ENCODE results near the gene USP21.

DNA sequence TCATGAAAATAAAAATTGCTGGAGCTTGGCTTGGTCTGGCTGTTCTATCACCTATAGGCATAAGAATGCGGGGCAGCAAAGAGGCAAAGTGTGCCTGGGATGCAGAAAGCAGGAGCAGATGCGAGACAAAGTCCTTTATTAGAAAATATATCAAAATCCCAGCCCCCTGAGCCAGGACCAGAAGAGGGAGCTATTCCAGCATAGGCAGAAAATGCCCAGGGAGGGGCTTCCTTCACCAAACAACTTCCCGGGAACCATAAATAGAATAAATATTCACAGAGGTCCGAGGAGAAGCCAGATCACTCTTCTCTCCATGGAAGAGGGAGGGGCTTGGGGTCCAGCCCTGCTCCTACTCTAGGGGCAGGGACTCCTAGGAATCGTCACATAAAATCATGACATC, 11.9 kb downstream of the USP21 start:
- no peak for TF ChIP-seq EP300 (IDR thresholded peaks at IDR 0.05; ENCODE audit: borderline replicate concordance)
- TF ChIP-seq, protein P1, sequence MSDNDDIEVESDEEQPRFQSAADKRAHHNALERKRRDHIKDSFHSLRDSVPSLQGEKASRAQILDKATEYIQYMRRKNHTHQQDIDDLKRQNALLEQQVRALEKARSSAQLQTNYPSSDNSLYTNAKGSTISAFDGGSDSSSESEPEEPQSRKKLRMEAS (IDR thresholded peaks at IDR 0.05), result no peak
- TF ChIP-seq YY1 (IDR thresholded peaks at IDR 0.05; ENCODE audit: low read depth), result no peak
- no peak for TF ChIP-seq CREB1 (IDR thresholded peaks at IDR 0.05; ENCODE audit: low read depth)

All from Ishikawa (cell line).